GM18870 (cell line): ENCODE data around the gene SLC27A1.

Source experiments
- ATAC-seq: cut with Tn5 transposase; IDR thresholded peaks from one replicate; pipeline ENCODE4 v1.9.1; 2021; ENCODE audit warnings: moderate library complexity; ENCODE audit not compliant: unreplicated experiment

Gene SLC27A1

GRCh38 chr19:17470068-17470841 lies at the start of gene SLC27A1:
SLC27A1 (plus strand) TSS chr19:17470524; CDS start chr19:17470541, 17 bp downstream.
- peak; percentile 77 for ATAC-seq

DNA sequence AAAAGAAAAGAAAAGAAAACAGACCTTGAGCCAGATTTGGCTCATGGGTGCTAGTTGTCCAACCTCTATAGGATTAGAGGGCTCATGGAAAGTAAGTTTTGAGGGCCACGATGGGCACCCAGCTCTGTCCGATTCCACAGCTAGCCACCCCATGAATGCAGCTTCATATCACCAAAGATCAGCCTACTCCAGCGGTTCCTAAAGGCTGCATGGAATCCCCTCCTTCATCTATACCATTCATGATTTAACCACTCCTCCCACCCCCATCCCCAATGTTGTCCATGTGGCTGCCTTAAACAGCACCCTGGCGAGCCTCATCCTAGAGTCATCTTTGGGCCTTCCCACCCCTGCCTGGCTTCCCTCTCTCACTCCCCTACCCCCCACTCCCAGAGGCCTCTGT lies 48.4 kb upstream of the SLC27A1 start:
- no peak for ATAC-seq

DNA sequence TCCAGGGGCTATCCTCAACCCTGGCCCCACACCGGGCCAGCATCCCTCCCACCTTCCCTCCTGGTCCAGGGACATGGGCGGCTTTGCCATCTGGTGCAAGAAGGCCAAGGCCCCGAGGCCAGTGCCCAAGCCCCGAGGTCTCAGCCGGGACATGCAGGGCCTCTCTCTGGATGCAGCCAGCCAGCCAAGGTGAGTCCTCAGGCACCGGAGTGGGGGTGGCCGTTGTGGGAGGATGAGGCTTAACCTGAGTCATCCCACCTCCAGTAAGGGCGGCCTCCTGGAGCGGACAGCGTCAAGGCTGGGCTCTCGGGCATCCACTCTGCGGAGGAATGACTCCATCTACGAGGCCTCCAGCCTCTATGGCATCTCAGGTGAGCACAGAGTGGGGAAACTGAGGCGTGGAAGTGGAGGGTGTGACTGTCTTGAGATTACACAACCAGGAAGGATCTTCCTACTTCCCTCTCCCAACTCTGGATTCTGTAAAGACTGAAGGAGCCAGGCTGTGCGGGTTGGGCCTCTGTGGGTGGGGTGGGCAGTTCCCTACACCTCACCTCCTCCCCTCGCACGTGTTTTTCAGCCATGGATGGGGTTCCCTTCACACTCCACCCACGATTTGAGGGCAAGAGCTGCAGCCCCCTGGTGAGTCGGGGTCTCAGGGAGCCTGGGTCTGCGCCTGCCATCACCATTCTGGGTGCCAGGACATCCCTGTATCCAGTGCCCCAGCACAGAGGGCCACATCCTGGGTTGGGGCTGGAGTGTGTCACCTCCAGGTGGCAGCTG lies 46.7 kb upstream of the SLC27A1 start:
- no peak for ATAC-seq

- ATAC-seq: no peak
These were observed 45.5 kb upstream of the SLC27A1 start for GRCh38 chr19:17424743-17425365.

DNA sequence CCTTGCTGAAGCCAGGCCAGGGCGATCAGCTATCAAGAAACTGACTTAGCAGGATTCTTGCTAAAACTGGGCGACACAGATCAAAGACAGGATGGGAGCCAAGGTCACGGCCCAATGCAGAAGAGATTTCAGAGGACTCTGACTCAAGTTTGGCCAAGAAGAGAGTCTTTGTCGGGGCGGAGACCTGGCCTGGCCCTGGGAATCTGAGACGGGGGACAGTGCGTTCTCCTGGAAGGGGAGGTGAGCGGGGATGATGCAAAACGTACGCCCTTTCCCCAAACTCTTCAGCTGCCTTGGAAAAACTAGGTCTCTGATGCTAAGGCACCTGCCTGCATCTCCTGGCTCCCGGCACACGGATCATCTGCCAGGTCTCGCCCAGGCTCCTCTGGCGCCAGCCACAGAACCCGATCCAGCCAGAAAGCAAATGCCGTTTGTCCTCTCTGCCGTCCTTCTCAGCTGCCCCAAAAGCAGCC lies 40.6 kb upstream of the SLC27A1 start:
- ATAC-seq: no peak

GRCh38 chr19:17431417-17431816 lies 38.9 kb upstream of the SLC27A1 start:
- ATAC-seq: no peak

DNA sequence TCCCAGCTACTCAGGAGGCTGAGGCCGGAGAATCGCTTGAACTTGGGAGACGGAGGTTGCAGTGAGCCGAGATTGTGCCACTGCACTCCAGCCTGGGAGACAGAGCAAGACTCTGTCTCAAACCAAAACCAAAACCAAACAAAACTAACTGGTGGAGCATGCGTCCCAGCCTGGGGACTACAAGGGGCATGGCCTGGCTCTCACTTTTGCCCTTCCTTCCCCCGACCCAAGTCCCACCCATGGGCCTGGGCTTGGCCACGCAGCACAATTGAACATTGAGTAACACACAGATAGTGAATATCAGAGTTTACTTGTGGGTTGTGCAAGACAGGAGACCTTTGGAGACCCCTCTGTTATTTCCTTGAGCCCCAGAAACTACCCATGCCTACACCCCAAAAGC lies 35.1 kb upstream of the SLC27A1 start:
- no peak for ATAC-seq

DNA sequence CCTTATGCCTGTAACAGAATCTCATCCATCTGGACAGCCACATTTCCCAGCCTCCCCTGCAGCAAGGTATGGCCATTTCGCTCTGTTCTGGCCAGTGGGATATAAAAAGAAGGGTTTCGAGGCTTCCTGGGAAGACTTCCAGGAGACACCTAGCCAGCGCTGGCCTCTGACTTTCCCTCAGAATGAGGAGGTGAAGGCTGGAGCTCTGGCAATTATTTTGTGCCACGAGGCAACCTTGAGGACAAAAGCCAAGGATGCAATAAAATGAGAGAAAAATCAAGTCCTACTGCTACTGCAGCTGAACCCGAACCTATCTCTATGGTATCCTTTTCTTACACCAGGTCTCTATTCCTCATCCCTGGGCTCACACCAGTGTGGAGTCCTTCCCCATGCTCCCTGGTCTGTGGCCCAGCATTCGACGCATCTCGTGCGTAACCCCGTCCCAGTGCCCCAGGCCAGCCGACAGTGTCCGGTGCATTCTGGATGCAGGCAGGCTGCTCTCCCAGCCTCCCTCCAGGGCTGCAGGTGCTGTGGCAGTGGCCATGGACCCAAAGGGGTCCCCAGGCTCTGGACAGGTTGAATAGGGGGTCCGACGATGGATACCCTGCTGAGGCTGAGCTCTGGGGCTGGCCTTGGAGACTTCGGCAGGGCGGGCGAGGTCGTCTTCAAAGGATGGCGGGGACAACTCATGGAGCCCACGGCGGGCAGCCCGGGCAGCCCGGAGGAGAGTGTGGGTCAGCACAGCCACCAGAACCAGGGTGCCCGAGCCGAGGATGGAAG lies 34.0 kb upstream of the SLC27A1 start:
- no peak for ATAC-seq

GRCh38 chr19:17436874-17437267 lies 33.5 kb upstream of the SLC27A1 start:
- ATAC-seq: no peak

GRCh38 chr19:17441241-17442021 lies 28.9 kb upstream of the SLC27A1 start:
- no peak for ATAC-seq

- no peak for ATAC-seq
These were observed 24.7 kb upstream of the SLC27A1 start for GRCh38 chr19:17445526-17446165.

- ATAC-seq: no peak
These were observed 22.6 kb upstream of the SLC27A1 start for GRCh38 chr19:17447704-17448130.

GRCh38 chr19:17448131-17448967 lies 22.0 kb upstream of the SLC27A1 start, which contains the start of gene TMEM221:
TMEM221 (minus strand) TSS chr19:17448668; CDS start chr19:17448462, 206 bp downstream.
- ATAC-seq: no peak

- no peak for ATAC-seq
These were observed 19.9 kb upstream of the SLC27A1 start for GRCh38 chr19:17450264-17451075.

- no peak for ATAC-seq
These were observed 18.5 kb upstream of the SLC27A1 start for GRCh38 chr19:17451820-17452219.

DNA sequence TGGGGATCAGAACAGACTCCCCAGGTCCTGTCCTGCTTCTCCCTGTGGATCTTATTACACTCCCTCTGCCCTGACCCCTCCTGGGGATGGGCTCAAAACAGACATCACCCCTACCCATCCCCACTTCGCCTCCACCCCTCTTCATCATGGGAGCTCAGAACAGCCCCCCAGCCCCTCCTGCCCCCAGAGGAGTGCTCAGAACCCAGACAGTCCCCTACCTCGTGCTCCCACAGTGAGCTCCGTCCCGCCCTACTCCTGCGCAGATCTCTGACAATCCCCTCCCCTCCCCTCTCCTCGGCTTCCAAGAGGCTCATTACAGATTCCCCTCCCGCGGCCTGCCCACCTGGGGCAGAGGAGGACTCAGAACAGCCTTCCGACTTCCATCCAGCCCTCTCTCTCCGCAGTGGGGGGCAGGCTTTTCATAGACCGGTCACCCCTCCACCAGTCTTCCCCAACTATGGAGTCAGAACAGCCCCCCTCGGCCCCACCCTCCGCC lies 15.7 kb upstream of the SLC27A1 start:
- ATAC-seq: no peak

GRCh38 chr19:17455308-17456123 lies 14.8 kb upstream of the SLC27A1 start:
- ATAC-seq: no peak
